Left ventricle myocardium inferior (tissue), 1 donor: Measurements from ENCODE around the gene CCDC91. TPM values are rescaled to one million over a fixed set of nuclear protein-coding genes. Genes with fewer than 3 reads are reported as not detected.
A peak's percentile ranks its signal among the peaks of the same experiment; 100 is the strongest.

ENCODE experiments used
- DNase-seq: peaks from one replicate; pipeline ENCODE4 v3.0.0-alpha.2; 2020
- H3K27ac ChIP-seq: fragments of 200-600 bp; replicated peaks from 2 replicates; pipeline ENCODE4 v1.8.0; 2021
- H3K27me3 ChIP-seq: fragments of 200-600 bp; 2 replicates; pipeline ENCODE4 v1.8.0; 2021; ENCODE audit warnings: low read depth
- H3K36me3 ChIP-seq: fragments of 200-600 bp; 2 replicates; pipeline ENCODE4 v1.8.0; 2021
- H3K4me1 ChIP-seq: fragments of 200-600 bp; 2 replicates; pipeline ENCODE4 v1.8.0; 2021
- H3K4me3 ChIP-seq: fragments of 200-600 bp; 2 replicates; pipeline ENCODE4 v1.8.0; 2021; ENCODE audit warnings: mild to moderate bottlenecking, moderate library complexity
- H3K9me3 ChIP-seq: fragments of 200-600 bp; replicated peaks from 2 replicates; pipeline ENCODE4 v1.8.0; 2021
- intact Hi-C: fragments of 100-400 bp; cut with micrococcal nuclease; formaldehyde crosslinking; loops from one replicate; pipeline ENCODE4 v1.11.0; 2022
- total RNA-seq: library from RNA; stranded (reverse); fragmentation: NEBNext Ultra II Directional; extraction: Animal tissue kit (Norgen Biotek cat#: 25700); gene quantifications from one replicate; pipeline ENCODE4 v1.2.1, GENCODE V29; 2021
- TF ChIP-seq, protein P1 (sequence below): fragments of 200-600 bp; IDR thresholded peaks from 2 replicates; pipeline ENCODE4 v1.8.0; 2021; ENCODE audit warnings: antibody characterized with exemption, mild to moderate bottlenecking, borderline replicate concordance
- donor health status: DM: no; HTN: yes; CAD: no; lungs with severe emphysema.

Gene CCDC91
- total RNA-seq, 1 donor from 2014 or later: 46.4 TPM

DNA sequence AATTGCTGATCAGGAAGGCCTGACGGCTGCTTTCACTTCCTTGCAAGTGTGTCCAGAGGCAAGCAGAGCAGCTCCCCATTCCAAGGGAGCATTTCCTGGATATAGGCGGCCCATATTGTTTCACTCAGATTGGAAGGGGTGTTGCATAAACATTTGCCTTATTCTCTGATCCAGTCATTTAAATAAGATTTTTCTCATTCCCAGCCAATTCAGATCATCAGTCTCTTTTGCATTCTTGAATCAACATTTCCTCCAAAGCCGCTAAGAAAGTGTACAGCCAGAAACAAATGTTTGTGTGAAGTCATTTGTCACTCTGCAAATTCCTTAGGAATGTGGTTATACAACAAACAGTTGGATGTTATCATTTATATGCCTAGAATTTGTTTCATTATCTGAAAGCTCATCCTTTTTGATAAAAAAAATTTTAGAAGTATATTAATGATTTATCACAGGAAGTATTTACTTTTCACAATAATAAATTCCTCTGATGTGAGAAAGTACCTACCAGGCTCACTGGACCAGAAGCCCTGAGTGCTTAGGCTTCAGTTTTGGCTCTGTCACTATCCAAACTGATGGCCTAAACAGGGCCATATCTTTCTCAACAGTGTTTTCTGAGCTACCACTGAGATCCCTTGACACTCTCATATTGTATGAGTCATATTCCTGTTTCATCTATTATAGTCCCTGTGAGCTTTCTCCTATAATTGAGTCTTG is 379.6 kb downstream of the CCDC91 start:
- Histone ChIP-seq H3K9me3 (no peaks in the 10 kb centered on the region), H3K4me3 (no peak overlapping the region), H3K4me1 (peaks cover 17% of the 10 kb centered on the region), H3K36me3 (no peaks in the 10 kb centered on the region), H3K27me3 (no peaks in the 10 kb centered on the region), H3K27ac (peak overlapping the region; percentile 21)
- TF ChIP-seq, protein P1, sequence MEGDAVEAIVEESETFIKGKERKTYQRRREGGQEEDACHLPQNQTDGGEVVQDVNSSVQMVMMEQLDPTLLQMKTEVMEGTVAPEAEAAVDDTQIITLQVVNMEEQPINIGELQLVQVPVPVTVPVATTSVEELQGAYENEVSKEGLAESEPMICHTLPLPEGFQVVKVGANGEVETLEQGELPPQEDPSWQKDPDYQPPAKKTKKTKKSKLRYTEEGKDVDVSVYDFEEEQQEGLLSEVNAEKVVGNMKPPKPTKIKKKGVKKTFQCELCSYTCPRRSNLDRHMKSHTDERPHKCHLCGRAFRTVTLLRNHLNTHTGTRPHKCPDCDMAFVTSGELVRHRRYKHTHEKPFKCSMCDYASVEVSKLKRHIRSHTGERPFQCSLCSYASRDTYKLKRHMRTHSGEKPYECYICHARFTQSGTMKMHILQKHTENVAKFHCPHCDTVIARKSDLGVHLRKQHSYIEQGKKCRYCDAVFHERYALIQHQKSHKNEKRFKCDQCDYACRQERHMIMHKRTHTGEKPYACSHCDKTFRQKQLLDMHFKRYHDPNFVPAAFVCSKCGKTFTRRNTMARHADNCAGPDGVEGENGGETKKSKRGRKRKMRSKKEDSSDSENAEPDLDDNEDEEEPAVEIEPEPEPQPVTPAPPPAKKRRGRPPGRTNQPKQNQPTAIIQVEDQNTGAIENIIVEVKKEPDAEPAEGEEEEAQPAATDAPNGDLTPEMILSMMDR: no peak
- intact Hi-C loops: no loop called here
- no peak for DNase-seq

DNA sequence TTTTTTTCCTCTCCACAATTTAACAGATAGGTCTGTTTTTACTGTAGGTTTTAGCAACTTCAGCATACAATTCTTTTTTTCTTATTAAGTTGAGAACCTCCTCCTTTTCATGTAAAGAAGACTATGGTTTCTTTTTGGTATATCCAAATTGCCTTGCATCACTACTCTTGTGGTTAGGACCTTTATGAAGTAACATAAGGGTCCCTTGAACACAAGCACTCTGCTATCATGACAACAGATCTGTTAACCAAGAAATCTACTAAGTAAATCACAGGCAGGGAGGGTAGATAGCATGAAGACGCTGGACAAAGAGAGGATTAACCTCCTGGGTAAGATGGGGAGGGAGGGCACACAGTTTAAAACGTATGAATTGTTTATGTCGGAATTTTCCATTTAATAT is 380.6 kb downstream of the CCDC91 start:
- H3K36me3 ChIP-seq: no peaks in the 10 kb centered on the region
- intact Hi-C loops: no loop called here
- no peak for DNase-seq
- TF ChIP-seq, protein P1: no peak
- H3K9me3 ChIP-seq: no peaks in the 10 kb centered on the region
- no peak overlapping the region for H3K27ac ChIP-seq
- peaks cover 26% of the 10 kb centered on the region for H3K4me1 ChIP-seq
- H3K27me3 ChIP-seq: no peaks in the 10 kb centered on the region
- H3K4me3 ChIP-seq: no peak overlapping the region

DNA sequence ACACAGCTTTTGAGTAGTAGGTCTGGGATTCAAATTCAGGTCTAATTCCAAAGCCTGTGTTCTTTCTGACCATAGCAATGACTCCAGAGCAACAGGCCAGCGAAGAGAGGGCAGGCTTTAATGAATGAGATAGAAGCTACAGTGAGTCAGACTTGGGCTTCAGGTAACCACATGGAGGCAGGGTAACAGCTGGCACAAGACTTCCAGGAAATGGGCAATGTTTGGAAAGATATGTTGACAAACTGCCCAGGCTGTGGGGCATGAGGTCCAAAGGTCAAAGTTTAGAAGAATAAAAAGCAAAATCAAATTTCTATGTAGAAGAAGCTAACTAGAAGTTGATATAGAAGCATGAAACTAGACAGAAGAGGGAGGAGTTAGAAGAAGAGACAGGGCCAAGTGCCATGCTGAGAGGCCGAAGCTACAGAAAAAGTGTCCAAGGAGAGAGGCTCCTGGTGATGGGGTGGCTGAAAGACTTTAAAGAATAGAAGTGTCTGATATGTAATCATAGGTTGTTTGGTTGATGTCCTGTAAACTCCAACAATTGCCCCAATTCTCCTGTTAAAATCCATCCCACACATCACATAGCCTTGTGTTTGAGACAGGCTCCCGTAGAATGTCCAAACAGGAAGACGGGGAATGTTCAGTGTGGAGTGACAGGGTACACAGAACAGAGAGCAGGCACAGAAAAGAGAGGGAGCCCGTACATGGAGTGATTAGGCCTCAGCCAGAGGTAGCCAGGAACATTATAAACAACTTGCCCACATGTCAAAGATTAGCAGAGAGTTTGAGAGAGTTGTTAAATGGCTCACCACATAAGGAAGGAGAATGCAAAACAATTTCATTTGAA is 384.7 kb downstream of the CCDC91 start:
- DNase-seq: no peak
- H3K4me3 ChIP-seq: no peak overlapping the region
- no peaks in the 10 kb centered on the region for H3K27me3 ChIP-seq
- TF ChIP-seq, protein P1: no peak
- no peaks in the 10 kb centered on the region for H3K9me3 ChIP-seq
- peak overlapping the region; percentile 40 for H3K27ac ChIP-seq
- intact Hi-C loops: no loop called here
- H3K4me1 ChIP-seq: peaks cover 20% of the 10 kb centered on the region
- no peaks in the 10 kb centered on the region for H3K36me3 ChIP-seq

DNA sequence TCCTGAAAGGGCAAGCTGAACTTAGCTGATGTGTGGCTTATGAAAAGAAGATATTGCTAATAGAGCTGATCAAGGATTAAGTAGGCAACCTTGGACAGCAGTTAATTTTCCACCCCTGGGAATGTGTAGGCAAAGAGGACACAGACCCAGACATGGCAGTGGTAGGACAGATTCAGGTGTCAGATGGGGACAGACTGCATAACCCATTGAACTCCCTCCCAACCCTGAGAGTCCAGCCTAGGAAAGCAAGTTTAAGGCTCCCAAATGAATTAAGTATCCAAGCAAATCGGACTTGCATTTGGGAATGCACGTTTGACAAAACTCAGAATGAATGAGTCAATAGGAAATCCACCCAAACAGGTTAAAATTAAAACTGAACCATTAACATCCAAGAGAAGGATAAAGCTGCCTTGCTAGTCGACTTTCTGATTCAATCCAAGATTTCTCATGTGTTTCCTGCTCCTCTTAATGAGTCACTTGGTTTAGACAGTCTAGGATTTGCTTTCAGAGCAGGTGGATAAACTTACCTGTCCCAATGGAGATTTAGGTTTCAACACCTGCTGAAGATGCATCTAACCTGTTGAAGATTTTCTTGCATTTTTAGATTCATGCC is 385.4 kb downstream of the CCDC91 start:
- H3K4me1 ChIP-seq: peaks cover 14% of the 10 kb centered on the region
- no peaks in the 10 kb centered on the region for H3K36me3 ChIP-seq
- H3K4me3 ChIP-seq: no peak overlapping the region
- intact Hi-C loops: no loop called here
- H3K27me3 ChIP-seq: no peaks in the 10 kb centered on the region
- H3K9me3 ChIP-seq: no peaks in the 10 kb centered on the region
- no peak for DNase-seq
- peak overlapping the region; percentile 40 for H3K27ac ChIP-seq
- TF ChIP-seq, protein P1: no peak

DNA sequence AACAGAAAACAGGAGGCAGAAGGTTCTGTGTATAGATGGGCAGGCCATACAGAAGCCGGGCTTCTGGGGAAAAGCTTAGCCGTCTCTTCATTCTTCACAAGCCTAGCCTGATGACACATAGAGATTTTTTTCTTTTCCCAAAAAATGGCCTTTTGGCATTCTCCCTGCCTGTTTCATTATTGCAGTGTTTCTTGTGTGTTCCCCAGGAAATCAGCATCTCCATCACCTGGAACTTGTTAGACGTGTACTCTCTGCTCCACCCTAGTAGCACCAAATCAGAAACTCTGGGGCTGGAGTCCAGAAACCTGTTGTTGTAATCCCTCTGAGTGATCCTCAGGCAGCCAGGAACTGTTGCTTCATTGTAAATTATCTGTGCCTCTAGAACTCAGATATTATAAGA is 388.1 kb downstream of the CCDC91 start:
- Histone ChIP-seq H3K36me3 (no peaks in the 10 kb centered on the region), H3K4me3 (no peak overlapping the region), H3K9me3 (no peaks in the 10 kb centered on the region), H3K27ac (no peak overlapping the region), H3K4me1 (peaks cover 14% of the 10 kb centered on the region), H3K27me3 (no peaks in the 10 kb centered on the region)
- no peak for DNase-seq
- TF ChIP-seq, protein P1: no peak
- intact Hi-C loops: no loop called here
